AG04449 (cell line): ENCODE results near the gene PAQR3.

ENCODE experiments used
- CTCF ChIA-PET: fragments of 350-600 bp; formaldehyde crosslinking; extraction: SDS; loops from one replicate; lab custom pipeline; 2021; ENCODE audit warnings: antibody characterized with exemption; lab: Yijun Ruan, JAX
- POLR2A ChIA-PET: fragments of 400-600, 350-600 bp; formaldehyde crosslinking; extraction: SDS; loops from one replicate; lab custom pipeline; 2020; ENCODE audit warnings: antibody characterized with exemption, inconsistent platforms; lab: Yijun Ruan, JAX
- DNase-seq: peaks from one replicate; pipeline ENCODE4 v3.0.0-alpha.2; 2010; ENCODE audit warnings: low read depth, low spot score
- H3K4me3 ChIP-seq: 2 replicates; pipeline ENCODE4 v1.5.1; 2011; ENCODE audit warnings: low read depth, mild to moderate bottlenecking, control low read depth, low read length
- TF ChIP-seq, protein P1 (sequence below): IDR thresholded peaks from one replicate; pipeline ENCODE4 v1.5.1; 2011; ENCODE audit warnings: mild to moderate bottlenecking, moderate library complexity, low read length, control low read depth, inconsistent platforms; ENCODE audit not compliant: insufficient read depth; ENCODE audit errors: missing control alignments

PAQR3 gene

GRCh38 chr4:78949735-78950134 lies 10.5 kb upstream of the PAQR3 start:
- DNase-seq = no peak
- POLR2A ChIA-PET = no interaction called here
- CTCF ChIA-PET = no interaction called here
- H3K4me3 ChIP-seq = no peak overlapping the region
- TF ChIP-seq, protein P1, sequence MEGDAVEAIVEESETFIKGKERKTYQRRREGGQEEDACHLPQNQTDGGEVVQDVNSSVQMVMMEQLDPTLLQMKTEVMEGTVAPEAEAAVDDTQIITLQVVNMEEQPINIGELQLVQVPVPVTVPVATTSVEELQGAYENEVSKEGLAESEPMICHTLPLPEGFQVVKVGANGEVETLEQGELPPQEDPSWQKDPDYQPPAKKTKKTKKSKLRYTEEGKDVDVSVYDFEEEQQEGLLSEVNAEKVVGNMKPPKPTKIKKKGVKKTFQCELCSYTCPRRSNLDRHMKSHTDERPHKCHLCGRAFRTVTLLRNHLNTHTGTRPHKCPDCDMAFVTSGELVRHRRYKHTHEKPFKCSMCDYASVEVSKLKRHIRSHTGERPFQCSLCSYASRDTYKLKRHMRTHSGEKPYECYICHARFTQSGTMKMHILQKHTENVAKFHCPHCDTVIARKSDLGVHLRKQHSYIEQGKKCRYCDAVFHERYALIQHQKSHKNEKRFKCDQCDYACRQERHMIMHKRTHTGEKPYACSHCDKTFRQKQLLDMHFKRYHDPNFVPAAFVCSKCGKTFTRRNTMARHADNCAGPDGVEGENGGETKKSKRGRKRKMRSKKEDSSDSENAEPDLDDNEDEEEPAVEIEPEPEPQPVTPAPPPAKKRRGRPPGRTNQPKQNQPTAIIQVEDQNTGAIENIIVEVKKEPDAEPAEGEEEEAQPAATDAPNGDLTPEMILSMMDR = no peak

DNA sequence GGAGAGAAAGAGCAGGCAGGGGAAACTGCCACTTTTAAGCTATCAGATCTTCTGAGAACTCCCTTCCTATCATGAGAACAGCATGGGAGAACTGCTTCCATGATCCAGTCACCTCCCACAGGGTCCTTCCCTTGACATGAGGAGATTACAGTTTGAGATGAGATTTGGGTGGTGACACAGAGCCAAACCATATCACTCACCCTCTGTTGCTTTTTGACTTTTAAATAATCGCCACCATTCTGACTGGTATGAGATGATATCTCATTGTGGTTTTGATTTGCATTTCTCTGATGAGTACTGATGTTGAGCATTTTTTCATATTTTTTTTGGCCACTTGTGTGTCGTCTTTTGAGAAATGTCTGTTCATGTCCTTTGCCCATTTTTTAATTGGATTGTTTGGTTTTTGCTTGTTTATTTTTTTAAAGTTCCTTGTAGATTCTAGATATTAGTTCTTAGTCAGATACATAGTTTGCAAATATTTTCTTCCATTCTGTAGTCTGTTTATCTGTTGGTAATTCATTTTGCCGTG lies 6.5 kb upstream of the PAQR3 start:
- CTCF ChIA-PET = no interaction called here
- TF ChIP-seq, protein P1 = no peak
- no peak overlapping the region for H3K4me3 ChIP-seq
- no peak for DNase-seq
- POLR2A ChIA-PET = no interaction called here

- TF ChIP-seq, protein P1 = no peak
- DNase-seq = no peak
- ChIA-PET CTCF (no interaction called here), POLR2A (no interaction called here)
- no peak overlapping the region for H3K4me3 ChIP-seq
Observed at GRCh38 chr4:78944381-78944780, 5.1 kb upstream of the PAQR3 start.

DNA sequence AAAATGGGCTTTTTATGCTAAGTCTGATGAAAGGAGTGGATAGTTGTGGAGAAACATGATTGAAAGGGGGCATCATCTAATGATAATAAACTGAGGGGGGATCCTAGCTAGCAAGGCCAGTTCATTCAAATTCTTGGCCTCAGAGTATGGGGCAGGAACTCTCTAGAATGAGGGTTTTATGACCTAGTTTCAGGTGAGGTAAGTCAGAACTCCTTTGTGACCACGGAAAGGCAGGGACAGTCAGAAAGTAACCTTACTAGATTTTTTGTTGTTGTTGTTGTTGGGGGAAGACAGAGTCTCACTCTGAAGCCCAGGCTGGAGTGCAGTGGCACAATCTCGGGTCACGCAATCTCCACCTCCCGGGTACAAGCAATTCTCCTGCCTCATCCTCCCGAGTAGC lies 1.5 kb upstream of the PAQR3 start:
- CTCF ChIA-PET = no interaction called here
- POLR2A ChIA-PET = no interaction called here
- TF ChIP-seq, protein P1 = no peak
- no peak for DNase-seq
- H3K4me3 ChIP-seq = no peak overlapping the region

- TF ChIP-seq, protein P1 = no peak
Observed at GRCh38 chr4:78939667-78940008, 400 bp upstream of the PAQR3 start.

GRCh38 chr4:78938474-78938867 lies 767 bp downstream of the PAQR3 start:
- DNase-seq = no peak
- H3K4me3 ChIP-seq = peak overlapping the region; percentile 93
- ChIA-PET CTCF (interaction anchor here (0.9 to 2.7 kb wide), 7 partner anchors 11 to 389 kb away, joined by 3 to 18 read pairs (median 5); no protein-coding TSS in a partner anchor), POLR2A (interaction anchor here (0.6 to 0.7 kb wide), 2 partner anchors 1081 to 1300 kb away, joined by 3 read pairs; no protein-coding TSS in a partner anchor)
- TF ChIP-seq, protein P1 = no peak

More at GRCh38 chr4:78939667-78940008, 400 bp upstream of the PAQR3 start:
- peak overlapping the region; percentile 93 for H3K4me3 ChIP-seq
- DNase-seq = no peak
- ChIA-PET CTCF (interaction anchor here (1.0 to 2.7 kb wide), 6 partner anchors 11 to 295 kb away, joined by 3 to 18 read pairs (median 6); no protein-coding TSS in a partner anchor), POLR2A (interaction anchor here (0.9 to 1.1 kb wide), 3 partner anchors 34 to 1077 kb away, joined by 3 read pairs; partner anchors contain the start of gene MRPL1)
